Measurements from ENCODE around the gene PNMA1.

Gene PNMA1

DNA sequence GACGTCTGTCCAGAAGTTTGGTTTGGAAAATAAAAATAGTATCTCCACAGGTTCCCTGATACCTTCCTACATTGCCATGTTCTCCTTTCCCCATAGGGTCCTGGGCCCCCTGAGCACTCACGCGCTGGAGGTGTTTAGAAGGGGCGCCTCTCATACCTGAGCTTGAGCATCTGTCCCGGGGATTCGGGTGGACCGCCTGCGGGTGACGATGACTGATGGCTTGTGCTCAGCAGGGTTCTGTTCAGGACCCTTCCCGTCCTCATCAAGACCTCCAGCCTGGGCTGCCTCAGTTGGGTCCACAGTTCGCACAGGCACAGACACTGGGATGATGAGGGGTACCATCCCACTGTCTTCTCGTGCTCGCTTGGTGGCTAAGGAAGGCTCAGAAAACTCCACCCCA, 22.7 kb upstream of the PNMA1 start:
- DNase-seq, result no peak

DNA sequence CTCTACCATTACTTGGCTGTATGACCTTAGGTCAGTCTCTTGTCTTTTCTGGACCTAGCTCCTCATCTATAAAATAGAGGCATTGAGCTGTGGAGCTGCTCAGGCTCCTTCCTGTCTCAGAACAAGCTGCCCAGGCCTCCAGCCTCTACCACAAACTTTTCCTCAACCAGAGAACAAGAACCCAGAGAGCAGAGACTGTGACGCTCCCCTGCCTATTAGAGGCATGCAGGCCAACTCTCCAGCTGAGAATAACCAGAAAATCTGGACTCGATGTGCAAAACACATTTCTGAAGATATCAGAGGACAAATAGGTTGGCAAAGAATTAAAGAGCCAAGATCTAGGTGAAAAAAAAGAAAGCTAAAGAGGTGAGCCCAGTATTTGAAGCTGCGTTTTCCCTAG, 17.8 kb upstream of the PNMA1 start:
- DNase-seq, result no peak

GRCh38 chr14:73731111-73731510, 16.9 kb upstream of the PNMA1 start:
- DNase-seq, result no peak

DNA sequence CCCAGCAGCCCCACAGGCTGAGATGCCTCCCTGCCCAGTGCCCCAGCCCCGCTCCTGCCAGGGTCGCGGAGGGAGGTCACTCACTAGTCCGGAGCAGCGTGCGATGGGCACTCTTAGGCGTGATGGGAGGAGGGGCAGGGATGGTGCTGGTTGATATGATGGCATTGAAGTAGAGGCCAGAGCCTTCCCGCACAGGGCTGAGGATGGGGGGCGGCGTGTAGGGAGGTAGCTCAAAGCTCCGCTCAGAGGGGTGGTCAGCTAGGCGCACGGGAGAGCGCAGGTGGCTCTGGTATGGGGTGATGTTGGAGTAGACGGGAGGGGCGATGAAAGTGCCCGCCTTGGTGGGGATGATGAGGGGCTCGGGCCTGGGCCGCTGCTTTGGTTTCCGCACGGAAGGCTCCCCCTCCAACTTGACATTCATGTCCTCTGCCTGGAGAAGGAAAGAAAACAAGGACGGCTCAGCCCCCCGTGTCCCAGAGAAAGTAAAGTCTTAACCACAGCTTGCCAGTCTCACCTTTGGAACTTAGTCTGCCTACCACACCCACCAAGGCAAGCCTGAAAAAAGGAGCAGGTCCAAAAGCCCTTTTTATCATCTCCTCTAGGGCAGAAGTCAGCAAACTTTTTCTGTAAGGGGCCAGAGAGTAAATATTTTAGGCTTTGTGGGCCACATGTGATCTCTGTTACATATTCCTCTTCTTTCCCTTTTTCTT, 15.5 kb upstream of the PNMA1 start:
- DNase-seq, result no peak

DNA sequence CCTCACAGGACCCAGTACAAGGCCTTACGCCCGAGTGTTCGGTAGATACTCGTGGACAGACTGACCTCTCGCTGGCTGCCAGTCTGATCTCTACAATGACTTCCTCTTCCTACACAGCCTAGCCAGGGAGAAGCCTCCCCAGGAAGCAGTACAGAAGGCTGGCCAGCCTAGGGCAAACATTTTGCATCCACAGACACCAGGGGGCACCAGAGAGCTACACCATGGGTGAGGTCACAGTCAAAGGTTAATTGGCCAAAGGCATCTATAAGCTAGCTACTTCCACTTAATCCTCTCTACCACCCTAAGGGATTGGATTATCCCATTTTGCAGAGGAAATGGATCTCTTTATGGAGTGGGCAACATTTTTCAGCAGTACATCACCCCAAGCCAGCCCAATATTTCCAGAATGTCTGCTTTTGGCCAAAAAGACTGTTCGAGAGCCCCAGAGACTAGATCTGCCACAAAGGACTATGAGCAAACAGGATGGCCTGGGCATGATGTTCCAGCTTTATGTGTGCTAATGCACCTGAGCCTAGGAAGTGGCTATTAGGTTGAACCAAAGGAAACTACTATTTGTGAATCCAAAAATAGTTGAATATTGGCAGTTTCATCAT, 14.6 kb upstream of the PNMA1 start:
- DNase-seq, result peak; percentile 76

DNA sequence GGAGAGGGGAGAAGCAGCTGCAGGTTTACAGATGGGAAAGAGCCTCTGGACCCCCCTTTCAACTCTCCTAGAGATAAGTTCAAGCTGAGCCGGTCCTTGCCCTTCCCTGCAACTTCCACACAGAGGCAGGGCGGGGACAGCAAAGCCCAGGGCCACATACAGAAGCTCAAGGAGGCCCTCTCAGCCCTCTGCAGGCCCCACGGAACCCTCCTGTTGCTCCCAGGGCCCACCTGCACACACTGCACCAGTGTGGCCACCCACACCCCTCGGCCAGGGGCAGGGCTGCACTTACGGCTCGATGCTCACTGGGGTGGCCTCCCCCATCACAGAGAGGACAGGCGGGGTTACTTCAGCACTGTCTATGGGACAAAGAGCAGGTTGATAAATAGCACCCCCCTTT, 13.0 kb upstream of the PNMA1 start:
- no peak for DNase-seq

GRCh38 chr14:73726025-73726961, 12.1 kb upstream of the PNMA1 start:
- no peak for DNase-seq

- DNase-seq, result no peak
Measured at GRCh38 chr14:73725116-73726024, 11.2 kb upstream of the PNMA1 start.

- DNase-seq, result no peak
Measured at GRCh38 chr14:73724696-73725095, 10.5 kb upstream of the PNMA1 start.

GRCh38 chr14:73723797-73724661, 9.8 kb upstream of the PNMA1 start:
- no peak for DNase-seq

GRCh38 chr14:73723406-73723796, 9.2 kb upstream of the PNMA1 start:
- DNase-seq, result no peak

DNA sequence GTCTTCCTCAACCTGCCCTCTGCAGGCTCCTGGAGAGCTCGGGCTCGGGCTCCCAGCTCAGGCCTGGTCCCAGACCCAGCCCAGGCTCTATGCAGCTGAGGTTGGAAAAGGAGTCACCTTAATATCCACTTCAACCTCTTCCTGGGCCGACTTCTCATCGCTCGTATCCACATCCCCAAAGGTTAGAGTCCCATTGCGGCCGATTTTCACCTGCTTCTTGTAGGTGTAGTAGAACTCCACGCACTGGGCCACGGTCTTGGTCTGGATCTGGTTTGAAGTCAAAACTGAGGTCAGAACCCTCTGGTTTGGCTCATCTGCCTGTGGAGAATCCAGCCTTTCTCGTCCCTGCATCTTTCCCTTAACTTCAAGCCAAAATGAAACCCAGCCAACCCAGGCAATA, 8.4 kb upstream of the PNMA1 start:
- DNase-seq, result no peak

DNA sequence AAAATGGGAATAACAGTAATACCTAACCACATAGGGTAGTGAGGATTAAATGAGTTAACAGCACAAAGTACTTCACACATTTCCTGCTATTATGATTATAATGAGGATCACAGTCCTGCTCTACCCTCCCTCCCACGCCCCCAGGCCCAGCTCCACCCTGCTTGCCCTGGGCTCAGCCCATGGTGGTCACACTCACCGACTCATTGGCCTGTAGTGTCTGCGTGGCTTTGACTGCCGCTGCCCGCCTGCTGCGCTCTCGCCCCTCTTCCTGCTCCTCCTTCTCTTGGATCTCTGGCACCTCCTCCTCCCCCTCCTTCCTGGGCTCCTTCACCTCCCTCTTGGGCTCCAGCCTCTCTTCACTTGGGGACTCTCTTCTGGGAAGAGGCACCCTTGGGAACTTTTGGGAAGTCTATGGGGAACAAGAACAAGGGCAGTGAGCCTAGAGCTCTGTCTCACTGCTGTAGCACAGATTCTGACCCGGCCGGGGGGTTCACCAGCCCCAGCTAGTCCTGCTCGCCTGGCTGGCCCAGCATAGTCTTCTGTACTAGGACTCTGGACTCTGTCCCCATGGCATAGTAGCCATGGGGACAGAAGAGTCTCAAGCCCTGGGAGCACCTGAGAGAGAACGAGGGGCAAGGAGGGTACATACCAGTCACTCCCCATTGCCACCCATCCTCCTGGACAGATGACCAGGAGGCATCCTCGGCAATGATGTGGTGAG, 7.1 kb upstream of the PNMA1 start:
- no peak for DNase-seq

GRCh38 chr14:73720636-73721035, 6.5 kb upstream of the PNMA1 start:
- DNase-seq, result no peak

DNA sequence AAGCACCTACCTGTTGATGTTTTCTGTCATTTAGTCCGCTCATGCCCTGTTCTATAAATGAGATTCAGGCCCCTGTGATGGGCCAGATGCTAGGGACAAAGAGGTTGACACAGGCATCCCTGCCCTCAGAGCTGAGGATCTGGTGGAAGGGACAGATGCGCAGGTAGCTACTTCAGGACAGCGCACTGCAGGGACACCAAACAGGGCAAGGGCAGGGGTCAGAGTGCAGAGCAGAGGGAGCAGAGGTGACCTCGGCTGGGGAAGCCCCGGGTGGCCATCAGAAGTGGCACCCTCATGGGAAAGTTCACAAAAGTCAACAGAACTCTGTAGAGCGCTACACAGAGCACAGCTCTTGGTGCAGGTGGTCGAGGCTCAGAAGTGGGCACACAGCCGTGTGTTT, 5.6 kb upstream of the PNMA1 start:
- no peak for DNase-seq

GRCh38 chr14:73719361-73719760, 5.2 kb upstream of the PNMA1 start:
- DNase-seq, result no peak

- DNase-seq, result no peak
Measured at GRCh38 chr14:73718418-73719251, 4.5 kb upstream of the PNMA1 start.

DNA sequence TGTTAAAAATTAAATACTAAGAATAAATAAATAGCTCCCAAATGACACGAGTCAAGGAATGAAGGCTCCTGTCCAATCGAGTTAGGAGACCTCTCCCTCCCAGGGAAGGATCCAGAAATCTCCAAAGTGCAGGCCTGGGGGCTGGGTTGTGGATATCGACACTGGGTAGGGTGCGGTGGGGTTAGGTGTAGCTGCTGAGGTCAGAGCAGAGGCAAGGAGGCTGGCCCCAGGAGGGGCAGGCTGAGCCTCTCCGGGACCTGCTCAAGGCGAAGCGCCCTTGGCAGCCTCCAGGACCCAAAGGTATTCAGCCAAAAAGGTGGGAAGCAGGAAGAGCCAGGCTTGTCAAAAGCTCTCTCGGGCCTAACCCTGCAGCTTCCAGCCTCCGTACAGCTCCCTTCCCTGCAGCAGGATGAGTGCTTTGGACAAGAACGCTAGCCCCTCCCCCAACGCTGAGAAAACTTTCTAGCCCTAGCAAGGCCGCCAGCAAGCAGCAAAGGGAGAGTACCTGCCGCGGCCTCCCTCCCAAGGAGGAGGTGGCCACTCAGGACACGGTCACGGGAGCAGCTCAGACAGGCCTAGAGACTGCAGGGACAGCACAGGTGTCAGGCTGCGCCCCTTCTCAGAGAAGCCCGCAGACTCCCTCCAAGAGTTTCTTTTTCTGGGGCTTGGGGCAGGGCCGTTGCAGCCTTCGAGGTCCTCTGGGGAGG, 3.7 kb upstream of the PNMA1 start:
- no peak for DNase-seq

GRCh38 chr14:73717266-73717665, 3.1 kb upstream of the PNMA1 start:
- peak; percentile 22 for DNase-seq

All from DMS79 treated with DMSO at 0.1 percent for 48 hours (cell line).